Uterus (tissue), 4 donors: Measurements from ENCODE around the gene RFESD. TPM values are rescaled to one million over a fixed set of nuclear protein-coding genes. Genes with fewer than 3 reads are reported as not detected.
"Not testable (repeated sequence)": the region's sequence is repeated elsewhere in the genome, so short reads cannot be mapped to it uniquely, and the experiment has no call there.

ENCODE experiments used
- DNase-seq, 2 donors: peaks; one replicate each; pipeline ENCODE4 v3.0.0-alpha.2; 2019 to 2020
- H3K27ac ChIP-seq, 2 donors: fragments of 200-600 bp; sonication (generic); 1 replicate in 1 of 2; 2 replicates in 1 of 2; pipeline ENCODE4 v1.5.1; 2016 to 2018
- H3K27me3 ChIP-seq, 2 donors: fragments of 200-600 bp; sonication (generic); one replicate each; pipeline ENCODE4 v1.5.1; 2018 to 2019; ENCODE audit warnings: control low read depth in 1 of 2
- H3K36me3 ChIP-seq, 2 donors: fragments of 200-600 bp; sonication (generic); one replicate each; pipeline ENCODE4 v1.5.1; 2019; ENCODE audit warnings: control low read depth in 1 of 2
- H3K4me1 ChIP-seq, 2 donors: fragments of 200-600 bp; sonication (generic); one replicate each; pipeline ENCODE4 v1.5.1; 2018 to 2019; ENCODE audit warnings: control low read depth in 1 of 2
- H3K4me3 ChIP-seq, 2 donors: fragments of 200-600 bp; sonication (generic); 1 replicate in 1 of 2; 2 replicates in 1 of 2; pipeline ENCODE4 v1.5.1; 2018 to 2019; ENCODE audit warnings: mild to moderate bottlenecking in 1 of 2
- H3K9me3 ChIP-seq, 2 donors: fragments of 200-600 bp; sonication (generic); one replicate each; pipeline ENCODE4 v1.5.1; 2019; ENCODE audit warnings: control low read depth in 1 of 2
- POLR2A ChIP-seq, 2 donors: fragments of 450-650 bp; IDR thresholded peaks; one replicate each; pipeline ENCODE4 v1.6.1; 2016; ENCODE audit warnings: antibody characterized with exemption in 2 of 2, mild to moderate bottlenecking in 1 of 2, moderate library complexity in 1 of 2
- intact Hi-C: fragments of 100-400 bp; cut with DNase I; formaldehyde crosslinking; loops from one replicate; pipeline ENCODE4 v1.15.1; 2023; ENCODE audit warnings: low total_unique reads
- total RNA-seq, 4 donors: library from RNA; depleted of rRNA in 3 of 4; stranded (reverse); fragments of >200 nt in 3 of 4; gene quantifications; one replicate each; pipeline versions ENCODE4 v1.1.0 to v1.2.4, GENCODE V29; 2014 to 2023
- TF ChIP-seq, protein P1 (sequence below), 4 experiments: fragments of 200-600 bp in 2 of 4; fragments of 450-650 bp in 2 of 4; sonication (generic) in 2 of 4; IDR thresholded peaks; one replicate each; pipeline ENCODE4 v1.5.1; 2016 to 2019; ENCODE audit warnings: antibody characterized with exemption in 4 of 4, mild to moderate bottlenecking in 2 of 4, moderate library complexity in 1 of 4
- donor health status: DM: yes; HTN: yes; CAD: no.

RFESD gene
- total RNA-seq, 4 donors from 2014 or later, result under 0.01 to 2.8 (median 2.2) TPM; not detected in 1

DNA sequence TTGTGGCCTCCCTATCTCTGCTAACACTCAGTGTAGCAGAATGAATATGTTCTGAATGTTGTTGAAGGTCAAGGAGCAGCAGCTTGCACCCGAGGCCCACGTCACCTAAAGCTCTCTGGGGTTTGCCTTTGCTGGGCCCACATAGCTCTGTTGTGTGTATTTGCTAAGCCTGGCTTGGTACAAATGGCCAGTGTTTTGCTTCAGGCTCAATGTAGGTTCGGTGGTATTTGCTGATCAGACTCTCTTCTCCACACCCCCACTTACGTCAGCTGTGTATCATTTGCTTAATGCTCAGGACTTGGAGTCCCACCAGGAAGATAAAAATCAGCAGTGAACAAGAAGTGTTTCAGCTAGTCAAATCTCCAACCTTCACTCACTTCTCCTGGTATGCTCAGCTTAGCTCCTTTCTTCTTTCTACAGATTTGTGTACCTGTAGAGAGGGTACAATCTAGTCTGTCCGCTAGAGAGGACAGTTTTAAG lies 4.8 kb upstream of the RFESD start:
- Histone ChIP-seq H3K36me3 (no peaks in the 10 kb centered on the region), H3K4me3 (no peak overlapping the region), H3K9me3 (no peaks in the 10 kb centered on the region), H3K4me1 (no peaks in the 10 kb centered on the region), H3K27ac (peak overlapping the region in 1 of 2 donors; percentile 26), H3K27me3 (no peaks in the 10 kb centered on the region)
- DNase-seq, result peak; percentile 15 to 64
- TF ChIP-seq POLR2A (IDR thresholded peaks at IDR 0.05), result no peak
- TF ChIP-seq, protein P1, sequence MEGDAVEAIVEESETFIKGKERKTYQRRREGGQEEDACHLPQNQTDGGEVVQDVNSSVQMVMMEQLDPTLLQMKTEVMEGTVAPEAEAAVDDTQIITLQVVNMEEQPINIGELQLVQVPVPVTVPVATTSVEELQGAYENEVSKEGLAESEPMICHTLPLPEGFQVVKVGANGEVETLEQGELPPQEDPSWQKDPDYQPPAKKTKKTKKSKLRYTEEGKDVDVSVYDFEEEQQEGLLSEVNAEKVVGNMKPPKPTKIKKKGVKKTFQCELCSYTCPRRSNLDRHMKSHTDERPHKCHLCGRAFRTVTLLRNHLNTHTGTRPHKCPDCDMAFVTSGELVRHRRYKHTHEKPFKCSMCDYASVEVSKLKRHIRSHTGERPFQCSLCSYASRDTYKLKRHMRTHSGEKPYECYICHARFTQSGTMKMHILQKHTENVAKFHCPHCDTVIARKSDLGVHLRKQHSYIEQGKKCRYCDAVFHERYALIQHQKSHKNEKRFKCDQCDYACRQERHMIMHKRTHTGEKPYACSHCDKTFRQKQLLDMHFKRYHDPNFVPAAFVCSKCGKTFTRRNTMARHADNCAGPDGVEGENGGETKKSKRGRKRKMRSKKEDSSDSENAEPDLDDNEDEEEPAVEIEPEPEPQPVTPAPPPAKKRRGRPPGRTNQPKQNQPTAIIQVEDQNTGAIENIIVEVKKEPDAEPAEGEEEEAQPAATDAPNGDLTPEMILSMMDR (IDR thresholded peaks at IDR 0.05), result no peak
- intact Hi-C loops, result loop anchor here (10.0 kb wide), 1 partner anchor 203 kb away; no protein-coding TSS in a partner anchor

DNA sequence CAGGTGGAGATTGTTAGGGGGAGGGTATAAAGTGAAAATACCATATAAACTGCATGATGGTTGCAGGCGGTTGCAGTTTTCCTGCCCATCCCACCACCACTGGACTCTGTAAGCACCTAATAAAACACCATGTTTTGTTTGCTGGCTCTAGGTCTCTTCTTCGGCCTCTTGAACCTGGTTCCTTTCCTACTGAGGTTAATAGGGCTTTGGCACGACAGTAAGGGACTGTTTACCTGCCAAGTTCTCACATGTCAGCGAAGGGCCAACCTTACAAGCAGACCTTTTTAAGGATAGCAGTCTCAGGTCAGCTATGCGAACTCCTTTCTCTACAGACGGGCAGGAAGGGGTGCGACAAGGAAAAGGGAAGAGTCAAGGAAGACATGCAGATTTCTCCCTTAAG lies 3.4 kb upstream of the RFESD start:
- H3K4me1 ChIP-seq, result no peaks in the 10 kb centered on the region
- H3K4me3 ChIP-seq, result no peak overlapping the region
- DNase-seq, result no peak
- no peak overlapping the region for H3K27ac ChIP-seq
- intact Hi-C loops, result loop anchor here (10.0 kb wide), 1 partner anchor 202 kb away; no protein-coding TSS in a partner anchor
- TF ChIP-seq, protein P1 (IDR thresholded peaks at IDR 0.05), result no peak
- TF ChIP-seq POLR2A (IDR thresholded peaks at IDR 0.05), result no peak
- no peaks in the 10 kb centered on the region for H3K9me3 ChIP-seq
- H3K36me3 ChIP-seq, result no peaks in the 10 kb centered on the region
- H3K27me3 ChIP-seq, result no peaks in the 10 kb centered on the region

DNA sequence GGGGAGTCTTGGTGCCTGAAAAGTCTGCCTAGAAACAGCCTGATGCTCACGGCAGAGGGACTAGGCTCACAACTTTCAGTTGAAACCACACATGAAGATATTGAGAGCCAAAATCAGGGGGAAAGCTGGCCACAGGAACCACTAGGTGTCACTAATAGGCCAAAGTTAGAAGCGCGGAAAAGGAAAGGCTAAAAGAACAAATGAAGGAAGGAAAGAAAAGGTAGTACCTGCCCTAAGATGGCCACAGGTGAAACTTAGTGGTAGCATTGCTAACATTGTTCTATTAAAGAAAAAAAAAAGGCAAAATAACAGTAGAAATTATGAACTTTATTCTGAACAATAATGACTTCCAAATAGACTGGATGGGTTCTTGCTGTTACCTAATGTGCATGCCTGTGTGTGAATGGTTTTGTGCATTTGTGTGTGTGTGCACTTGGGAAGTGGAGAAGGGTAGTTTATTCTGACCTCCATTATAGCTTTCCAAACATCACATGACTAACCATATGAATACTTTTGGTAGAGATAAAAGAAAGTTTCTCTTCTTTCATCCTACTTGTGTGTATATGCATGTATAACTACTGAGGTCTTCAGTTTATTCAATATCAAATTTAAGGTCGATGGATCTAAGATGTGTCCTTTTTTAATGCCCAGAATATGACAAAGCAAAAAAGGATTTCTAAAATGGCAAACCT lies 2.1 kb upstream of the RFESD start:
- no peak for TF ChIP-seq POLR2A (IDR thresholded peaks at IDR 0.05)
- TF ChIP-seq, protein P1 (IDR thresholded peaks at IDR 0.05), result peak; percentile 63 to 67 (median 66)
- Histone ChIP-seq H3K4me3 (no peak overlapping the region), H3K27me3 (no peaks in the 10 kb centered on the region), H3K36me3 (no peaks in the 10 kb centered on the region), H3K27ac (peak overlapping the region; percentile 86 to 93), H3K9me3 (no peaks in the 10 kb centered on the region), H3K4me1 (no peaks in the 10 kb centered on the region)
- DNase-seq, result peak; percentile 38 to 55
- intact Hi-C loops, result loop anchor here (10.0 kb wide), 1 partner anchor 200 kb away; no protein-coding TSS in a partner anchor

DNA sequence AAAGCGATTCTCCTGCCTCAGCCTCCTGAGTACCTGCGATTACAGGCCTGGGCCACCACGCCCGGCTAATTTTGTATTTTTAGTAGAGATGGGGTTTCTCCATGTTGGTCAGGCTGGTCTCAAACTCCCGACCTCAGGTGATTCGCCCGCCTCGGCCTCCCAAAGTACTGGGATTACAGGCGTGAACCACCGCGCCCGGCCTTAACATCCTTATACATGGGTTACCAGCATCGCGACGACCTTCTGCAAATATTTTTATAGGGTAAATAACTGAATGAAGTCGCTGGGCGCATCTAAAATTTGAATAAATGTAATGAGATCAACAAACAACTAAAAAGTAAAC lies 380 bp upstream of the RFESD start:
- not testable (repeated sequence) for H3K4me1 ChIP-seq, H3K9me3 ChIP-seq, DNase-seq, H3K27me3 ChIP-seq, H3K36me3 ChIP-seq
- peak overlapping the region; percentile 86 to 93 for H3K27ac ChIP-seq
- peak overlapping the region; percentile 44 to 58 for H3K4me3 ChIP-seq
- intact Hi-C loops, result loop anchor here (10.0 kb wide), 1 partner anchor 199 kb away; no protein-coding TSS in a partner anchor

DNA sequence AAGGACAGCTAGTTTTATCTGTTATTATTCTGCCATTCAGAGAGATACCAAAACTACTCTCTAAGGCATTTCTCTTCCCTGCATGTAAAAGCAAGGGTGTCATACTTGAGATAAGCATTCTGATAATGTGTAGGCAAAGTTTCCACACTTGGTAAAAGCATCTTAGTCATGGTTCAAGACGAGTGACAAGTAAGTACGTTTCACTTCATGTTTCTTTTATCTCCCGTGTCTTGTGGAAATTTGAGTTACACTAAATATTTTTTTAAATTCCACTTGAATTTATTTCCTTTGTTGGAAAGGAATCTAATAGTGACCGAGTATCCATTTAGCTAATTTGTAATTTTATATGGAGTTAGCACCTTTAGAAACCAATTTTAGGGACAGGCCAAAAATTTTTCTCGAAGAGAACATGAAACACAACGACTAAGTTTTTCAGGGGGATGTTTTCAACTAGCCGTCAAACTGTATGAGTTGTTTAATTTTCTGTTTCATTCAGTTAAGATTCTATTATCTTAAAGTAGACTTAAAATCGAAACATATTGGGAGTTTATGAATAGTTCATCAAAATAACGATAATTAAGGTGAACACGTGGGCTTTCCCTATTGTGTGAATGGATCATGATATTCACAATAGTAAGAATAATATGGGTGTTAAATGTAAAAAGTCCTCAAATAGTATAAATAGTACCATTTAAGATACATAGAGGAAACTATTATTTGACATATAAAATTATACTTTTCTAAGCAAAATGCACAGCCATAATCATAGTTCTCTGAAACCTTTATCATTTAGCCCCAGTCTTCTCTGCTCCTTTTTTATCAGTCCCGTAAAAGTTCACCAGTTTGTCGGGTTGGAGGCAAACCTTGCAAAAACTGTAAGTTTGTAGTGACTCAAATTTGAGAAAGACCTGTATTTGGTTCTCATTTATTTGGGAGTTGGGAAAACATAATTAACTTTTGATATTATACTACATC lies 1.6 kb downstream of the RFESD start:
- intact Hi-C loops, result loop anchor here (10.0 kb wide), 1 partner anchor 197 kb away; no protein-coding TSS in a partner anchor

More for the DNA sequence above, 1.6 kb downstream of the RFESD start:
- Histone ChIP-seq H3K4me3 (no peak overlapping the region), H3K9me3 (no peaks in the 10 kb centered on the region), H3K36me3 (no peaks in the 10 kb centered on the region), H3K27ac (peak overlapping the region in 1 of 2 donors; percentile 86), H3K4me1 (no peaks in the 10 kb centered on the region), H3K27me3 (no peaks in the 10 kb centered on the region)
- no peak for DNase-seq
- TF ChIP-seq, protein P1 (IDR thresholded peaks at IDR 0.05), result no peak
- no peak for TF ChIP-seq POLR2A (IDR thresholded peaks at IDR 0.05)
